Stimulated activated CD4-positive, alpha-beta T cell treated with anti-CD3 and anti-CD28 coated beads, Interleukin-1b, Interleukin-23, amount 100 ng/mL, for 48 hours (primary cell): ENCODE data around the gene TMED4.

Experiments used
- DNase-seq: peaks from one replicate; pipeline ENCODE4 v3.0.0-alpha.2; 2020

The TMED4 gene

DNA sequence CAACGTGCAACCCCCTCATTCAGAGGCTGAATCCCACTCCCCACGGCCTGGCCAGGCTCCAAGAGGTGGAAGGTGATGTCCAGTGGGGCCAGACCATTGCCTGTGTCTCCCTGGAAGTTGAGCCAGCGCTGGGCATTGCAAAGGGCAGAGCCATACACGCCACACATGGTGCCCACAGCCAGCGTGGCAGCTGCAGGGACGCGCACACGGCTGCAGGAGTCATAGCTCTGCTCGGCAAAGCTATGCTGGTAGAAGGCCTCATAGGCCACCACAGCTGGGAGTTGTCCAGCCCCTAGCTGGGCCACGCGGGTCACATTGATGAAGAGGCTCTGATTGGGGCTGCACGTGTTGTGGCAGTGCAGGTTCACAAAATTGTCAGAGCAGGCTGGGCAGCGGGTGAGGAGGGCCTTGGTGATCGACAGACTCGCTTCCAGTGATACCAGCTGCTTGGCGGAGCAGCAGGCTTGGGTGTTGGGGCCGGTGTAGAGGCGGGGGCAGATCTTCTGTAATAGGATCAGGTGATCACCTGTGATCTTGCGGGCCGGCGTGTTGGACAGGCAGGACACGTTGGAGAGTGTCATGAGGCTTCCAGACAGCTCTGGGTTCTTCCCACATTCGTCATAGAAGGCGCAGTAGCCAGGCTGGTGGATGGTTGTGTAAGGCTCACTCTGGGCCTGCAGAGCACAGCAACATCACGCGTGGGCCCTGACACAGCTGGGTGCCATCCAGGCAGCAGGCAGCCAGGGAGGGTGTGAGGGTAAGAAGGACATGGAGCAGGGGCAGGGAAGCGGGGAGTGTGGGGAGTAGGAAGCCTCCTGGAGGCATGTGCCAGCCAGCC is 42.1 kb downstream of the TMED4 start:
- DNase-seq, result no peak

DNA sequence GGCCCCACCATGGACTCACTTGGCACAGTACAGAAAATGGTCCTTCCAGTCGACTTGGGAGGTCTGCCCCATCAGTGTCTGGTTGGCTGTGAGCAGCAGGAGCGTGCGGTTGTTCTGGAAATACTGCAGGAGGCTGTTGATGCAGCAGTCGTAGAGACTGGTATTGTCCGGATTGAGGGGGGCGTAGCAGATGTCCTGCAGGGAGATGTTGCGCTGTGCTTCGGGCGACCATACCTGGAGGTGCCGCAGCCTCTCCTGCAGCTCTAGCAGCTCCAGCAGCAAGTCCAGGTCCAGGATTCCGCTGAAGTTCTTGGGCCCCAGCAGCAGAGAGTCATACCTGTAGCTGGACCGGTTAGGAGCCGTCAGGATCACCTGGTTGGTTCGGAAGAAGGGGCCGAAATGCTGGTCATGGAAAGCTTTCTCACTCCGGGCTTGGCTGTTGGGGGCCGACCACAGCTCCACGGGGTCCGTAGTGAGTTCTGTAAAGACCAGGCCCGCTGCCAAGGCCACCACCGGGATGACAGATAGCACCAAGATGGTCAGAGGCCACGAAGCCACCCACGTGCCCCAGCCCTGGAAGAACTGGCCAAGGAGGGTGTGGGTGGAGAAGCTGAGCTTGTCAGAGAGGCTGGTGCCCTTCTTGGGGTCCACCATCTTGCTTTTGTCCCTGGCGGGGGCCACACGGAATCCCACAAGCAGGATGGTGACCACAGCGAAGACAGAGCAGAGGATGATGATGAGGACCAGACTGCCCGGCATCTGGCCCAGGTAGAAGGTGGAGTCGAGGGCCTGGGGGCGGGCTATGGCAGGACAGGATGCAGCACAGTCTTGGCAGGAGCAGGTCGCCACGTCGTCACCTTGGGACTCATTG is 43.0 kb downstream of the TMED4 start:
- no peak for DNase-seq

DNA sequence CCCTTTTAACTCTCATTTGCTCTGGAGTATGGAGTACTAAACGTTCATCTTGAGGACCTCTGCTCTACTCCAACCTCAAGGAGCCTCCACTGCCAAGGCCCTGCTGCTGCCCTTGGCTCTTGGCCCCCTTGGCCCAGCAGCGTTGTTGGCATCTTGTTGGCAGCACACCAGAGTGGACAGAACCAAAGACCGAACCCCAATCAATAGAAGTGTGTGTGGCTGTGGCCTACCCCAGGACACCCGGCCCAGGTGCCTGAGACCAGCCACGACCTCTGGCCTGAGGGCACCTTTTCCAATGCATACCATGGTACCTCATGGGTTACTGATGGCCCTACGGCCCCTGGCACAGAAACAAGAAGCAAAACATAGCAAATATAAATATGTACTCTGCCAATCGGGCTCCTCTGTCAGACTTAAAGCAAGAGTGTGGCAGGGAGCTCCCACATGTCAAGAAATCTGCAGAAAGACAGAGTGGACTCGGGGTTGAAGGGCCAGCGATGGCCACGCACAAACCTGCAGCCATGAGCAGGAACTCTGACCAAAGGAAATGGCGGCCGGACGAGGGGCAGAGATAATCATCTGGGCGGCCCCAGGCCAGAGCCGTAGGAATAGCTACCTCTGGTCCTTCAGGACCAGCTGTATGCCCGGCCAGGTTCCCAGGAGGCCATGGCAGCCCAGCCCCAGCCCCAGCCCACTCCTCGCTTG is 43.8 kb downstream of the TMED4 start:
- DNase-seq, result no peak

DNA sequence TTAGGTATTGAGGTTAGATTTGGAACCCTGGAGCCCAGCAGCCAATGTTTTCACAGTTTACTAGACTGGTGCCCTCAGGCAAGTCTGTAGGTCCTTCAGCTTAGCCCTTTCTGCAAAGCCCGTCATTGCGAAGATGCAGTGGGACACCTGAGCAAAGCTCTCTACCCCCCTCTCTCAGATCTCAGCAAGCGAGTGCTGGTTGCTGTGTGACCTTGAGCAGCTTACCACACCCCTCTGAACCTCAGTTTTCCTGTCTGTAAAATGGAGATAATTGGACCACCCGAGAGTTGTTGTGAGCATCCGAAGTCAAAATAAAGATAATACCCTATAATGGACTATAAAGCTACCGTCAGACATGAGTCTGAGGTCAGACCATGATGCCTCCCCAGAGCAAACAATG is 44.6 kb downstream of the TMED4 start:
- no peak for DNase-seq

DNA sequence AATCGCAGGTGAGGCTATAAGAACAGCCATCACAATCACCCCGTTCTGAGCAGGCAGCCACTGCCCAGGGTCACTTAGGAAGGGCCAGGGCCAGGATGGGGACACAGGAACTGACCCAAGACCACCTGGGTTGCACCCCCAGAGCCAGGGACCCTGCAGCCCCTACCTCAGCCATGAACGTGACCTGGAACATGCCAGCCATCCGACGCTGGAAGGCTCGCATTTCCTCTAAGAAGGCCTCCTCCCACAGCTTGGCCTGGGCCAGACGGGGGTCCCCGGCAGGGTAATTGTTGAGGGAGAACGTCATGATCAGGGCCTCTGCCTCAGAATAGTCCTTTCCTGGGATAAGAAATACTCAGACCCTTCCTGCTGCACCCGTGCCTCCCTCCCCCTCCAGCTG is 45.9 kb downstream of the TMED4 start:
- DNase-seq, result no peak

DNA sequence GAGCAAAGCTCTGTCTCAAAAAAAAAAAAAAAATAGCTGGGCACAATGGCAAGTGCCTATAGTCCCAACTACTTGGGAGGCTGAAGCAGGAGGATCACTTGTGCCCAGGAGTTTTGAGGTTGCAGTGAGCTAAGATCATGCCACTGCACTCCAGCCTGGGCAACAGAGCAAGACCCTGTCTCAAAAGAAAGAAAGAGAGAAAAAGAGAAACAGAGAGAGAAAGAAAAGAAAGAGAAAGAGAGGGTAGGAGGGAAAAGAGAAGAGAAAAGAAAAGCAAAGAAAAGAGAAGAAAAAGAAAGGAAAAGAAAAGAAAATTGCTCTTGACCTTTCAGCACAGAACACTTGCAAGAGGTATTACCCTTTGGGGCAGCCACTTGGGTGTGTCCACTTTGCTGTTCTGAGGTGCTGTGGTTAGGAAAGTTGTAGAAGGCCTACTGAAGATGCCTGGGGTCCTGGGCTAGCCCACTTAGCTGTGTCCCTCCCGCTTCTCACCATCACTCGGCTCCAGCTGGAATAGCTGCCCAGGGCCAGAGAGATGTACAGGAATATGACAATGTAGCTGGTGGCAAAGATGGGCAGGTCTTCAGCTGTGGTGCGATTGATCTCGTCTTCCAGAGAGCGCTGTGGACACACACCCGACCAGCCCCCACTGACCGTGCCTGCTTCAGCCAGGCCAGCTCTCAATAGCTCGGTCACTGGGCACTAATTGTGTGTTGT is 46.5 kb downstream of the TMED4 start:
- DNase-seq, result no peak

DNA sequence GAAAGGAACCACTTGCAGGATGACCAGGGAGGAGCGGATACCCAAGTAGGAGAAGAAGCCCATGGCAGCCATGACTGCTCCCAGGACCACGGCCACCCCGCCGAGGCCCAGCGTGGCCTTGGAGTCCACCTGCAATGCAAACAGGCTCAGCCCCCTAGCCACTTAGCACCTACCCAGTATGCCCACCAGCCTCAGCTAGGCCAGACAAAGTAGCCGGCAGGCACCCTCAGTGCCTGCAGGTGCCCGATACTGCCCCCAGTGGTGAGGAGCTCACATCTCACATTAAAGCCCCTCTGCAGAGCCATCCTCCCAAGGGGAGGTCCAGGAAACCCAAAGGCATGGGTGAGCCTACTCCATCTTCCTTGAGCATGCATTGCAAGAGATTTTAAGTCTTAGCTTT is 47.5 kb downstream of the TMED4 start:
- DNase-seq, result peak; percentile 57

DNA sequence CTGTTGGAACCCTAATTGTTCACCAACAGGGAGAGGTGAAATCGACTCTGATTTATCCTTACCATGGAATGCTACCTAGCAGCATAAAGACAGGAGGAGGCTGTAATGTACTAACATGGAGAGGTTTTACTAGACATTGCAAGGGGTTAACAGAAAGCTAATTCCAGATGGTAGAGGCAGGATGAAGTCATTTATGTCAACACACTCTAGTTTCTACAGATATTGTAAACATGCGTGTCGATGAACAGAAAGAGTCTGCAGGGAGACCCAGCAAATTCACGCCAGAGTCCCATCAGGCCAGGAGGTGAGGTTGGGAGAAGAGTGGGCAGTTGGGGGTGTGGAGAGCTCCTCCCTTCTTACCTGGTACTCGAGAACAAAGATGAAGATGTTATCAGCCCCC is 47.9 kb downstream of the TMED4 start:
- no peak for DNase-seq

DNA sequence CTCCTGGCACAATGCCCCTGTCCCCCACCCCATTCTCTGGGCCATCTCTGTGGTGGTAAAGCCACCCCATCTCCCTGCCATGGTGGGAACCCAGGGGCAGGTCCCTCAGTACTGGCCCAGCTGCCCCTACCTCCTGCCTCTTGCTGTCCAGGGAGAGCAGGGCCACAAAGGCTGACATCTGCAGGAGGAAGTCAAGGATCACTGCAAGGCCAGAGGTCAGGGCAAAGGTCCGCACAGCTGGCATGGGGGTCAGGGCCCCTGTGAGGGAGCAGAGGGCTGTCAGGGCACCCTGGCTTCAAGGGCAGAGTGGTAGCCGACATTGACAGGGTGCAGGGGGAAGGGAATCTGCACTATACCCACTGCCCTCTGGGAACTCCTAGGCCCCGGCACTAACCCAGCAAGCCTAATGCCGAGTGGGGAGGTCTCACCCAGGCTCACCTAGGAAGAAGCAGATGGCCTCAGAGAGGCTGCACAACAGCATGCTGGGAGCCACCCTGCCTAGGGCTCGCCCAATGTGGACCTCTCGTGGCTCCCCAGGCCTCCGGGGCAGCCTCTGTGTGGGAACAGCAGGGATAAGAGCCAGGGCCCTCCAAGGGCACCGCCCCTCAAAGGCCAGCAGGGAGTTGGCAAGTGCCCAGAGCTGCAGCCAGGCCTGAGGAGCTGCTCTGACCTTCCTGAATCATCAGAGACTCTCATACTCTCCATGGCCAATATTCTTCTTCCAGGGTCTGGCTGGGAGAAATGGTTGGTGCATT is 48.6 kb downstream of the TMED4 start:
- DNase-seq, result no peak

DNA sequence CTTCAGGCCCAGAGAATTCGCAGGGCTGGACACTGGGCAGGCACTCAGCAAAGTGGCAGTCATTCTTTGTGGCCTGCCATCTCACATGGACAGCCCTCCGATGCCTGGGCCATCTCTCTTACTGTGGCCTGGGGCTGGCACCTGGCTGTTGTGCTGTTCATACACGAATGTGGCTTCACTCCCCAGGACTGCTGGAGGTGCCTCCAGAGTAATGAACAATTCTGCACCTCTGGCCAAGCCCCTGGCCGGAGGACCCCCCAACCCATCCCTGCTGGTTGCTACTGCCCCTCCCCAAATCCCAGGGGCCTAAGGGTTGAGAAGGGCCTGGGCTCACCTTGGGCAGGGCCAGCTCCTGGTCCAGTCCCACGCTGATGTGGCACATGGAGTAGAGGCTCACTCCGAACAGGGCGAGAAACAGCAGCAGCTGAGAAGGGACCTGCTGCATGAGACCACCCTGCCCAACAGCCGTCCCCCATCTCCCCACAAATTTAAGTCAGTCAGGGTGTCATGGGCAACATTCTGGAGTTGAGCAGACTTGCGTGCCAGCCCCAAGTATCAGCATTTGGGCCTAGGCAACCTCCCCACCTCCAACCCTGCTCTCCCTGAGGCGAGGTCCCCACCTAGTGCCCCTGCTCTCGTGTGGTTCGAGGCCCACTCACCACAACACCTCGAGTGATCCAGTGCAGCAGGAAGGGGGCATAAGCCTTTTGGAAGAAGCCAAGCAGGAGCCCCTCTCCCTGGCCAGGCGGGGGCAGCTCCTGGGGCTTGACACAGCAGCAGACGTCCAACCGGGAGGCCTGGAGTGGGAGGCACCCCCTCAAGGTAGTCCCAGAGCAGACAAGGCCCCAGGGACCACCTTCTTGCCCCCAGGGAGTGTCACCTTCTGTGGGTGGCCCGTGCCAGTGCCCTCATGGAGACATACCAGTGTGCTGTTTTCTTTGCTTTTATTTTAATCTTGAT is 50.3 kb downstream of the TMED4 start:
- no peak for DNase-seq

DNA sequence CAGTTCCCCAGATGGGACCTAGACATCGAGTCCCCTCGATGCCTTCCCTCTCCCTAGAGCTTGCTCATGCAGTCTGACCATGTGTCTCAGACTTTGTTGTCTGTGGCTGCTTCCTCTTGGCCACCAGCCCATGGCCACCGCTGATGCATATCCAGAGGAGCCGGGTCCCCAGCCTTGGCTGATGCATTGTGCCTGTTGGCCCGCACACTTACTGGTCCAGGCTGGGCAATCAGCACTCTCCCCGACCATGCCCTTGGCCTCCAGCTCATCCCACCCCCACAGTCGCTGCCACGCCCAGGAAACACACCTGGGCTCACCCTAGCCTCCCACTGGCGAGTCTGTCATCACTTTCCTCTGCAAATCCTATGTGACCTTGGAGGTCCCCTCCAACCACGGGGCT is 51.0 kb downstream of the TMED4 start:
- no peak for DNase-seq
